CD4-positive, alpha-beta memory T cell (primary cell): ENCODE results near the gene RIN3. TPM values are rescaled to one million over a fixed set of nuclear protein-coding genes. Genes with fewer than 3 reads are reported as not detected.

Source experiments
- CTCF ChIA-PET: fragments of 350-600 bp; sonication (Branson Sonifier 250); formaldehyde crosslinking; loops from one replicate; lab custom pipeline; 2021; ENCODE audit warnings: inconsistent platforms; ENCODE audit not compliant: partially characterized antibody; lab: Charles Lee
- POLR2A ChIA-PET: fragments of 350-600 bp; sonication (Branson Sonifier 250); formaldehyde crosslinking; loops from one replicate; lab custom pipeline; 2021; ENCODE audit not compliant: partially characterized antibody; lab: Charles Lee
- DNase-seq, 5 donors: peaks; one replicate each; pipeline versions ENCODE4 v3.0.0 to v3.0.0-alpha.2; 2020 to 2022; ENCODE audit warnings: mixed read lengths in 1 of 5
- H3K27ac ChIP-seq: one replicate; pipeline ENCODE4 v1.7.0; 2013; ENCODE audit warnings: low read depth, low read length
- H3K27me3 ChIP-seq: 2 replicates; pipeline ENCODE4 v1.7.0; 2013; ENCODE audit warnings: mild to moderate bottlenecking, low read length, moderate library complexity; ENCODE audit not compliant: insufficient read depth
- H3K36me3 ChIP-seq: 2 replicates; pipeline ENCODE4 v1.7.0; 2013; ENCODE audit warnings: mild to moderate bottlenecking, low read length, moderate library complexity; ENCODE audit not compliant: insufficient read depth
- H3K4me1 ChIP-seq: 2 replicates; pipeline ENCODE4 v1.7.0; 2013; ENCODE audit warnings: mild to moderate bottlenecking, low read length, moderate library complexity; ENCODE audit not compliant: insufficient read depth
- H3K4me3 ChIP-seq, 2 donors: one replicate each; pipeline ENCODE4 v1.7.0; 2013; ENCODE audit warnings: low read length in 2 of 2, mild to moderate bottlenecking in 1 of 2
- H3K9me3 ChIP-seq, 2 donors: one replicate each; pipeline ENCODE4 v1.7.0; 2013; ENCODE audit warnings: low read length in 2 of 2, control low read depth in 1 of 2; ENCODE audit not compliant: control insufficient read depth in 1 of 2
- H3K27ac Mint-ChIP-seq, 7 donors: one replicate each; pipeline ENCODE4 v1.8.0; 2020 to 2021; ENCODE audit warnings: mixed read lengths in 7 of 7, mild to moderate bottlenecking in 6 of 7, inconsistent platforms in 3 of 7, moderate library complexity in 3 of 7
- H3K27me3 Mint-ChIP-seq, 2 donors: one replicate each; pipeline ENCODE4 v1.8.0; 2020 to 2021; ENCODE audit warnings: mixed read lengths in 2 of 2
- H3K36me3 Mint-ChIP-seq, 2 donors: one replicate each; pipeline ENCODE4 v1.8.0; 2020 to 2021; ENCODE audit warnings: mixed read lengths in 2 of 2, inconsistent platforms in 1 of 2, mild to moderate bottlenecking in 1 of 2
- H3K4me1 Mint-ChIP-seq, 4 donors: one replicate each; pipeline ENCODE4 v1.8.0; 2020 to 2021; ENCODE audit warnings: mixed read lengths in 4 of 4, mild to moderate bottlenecking in 1 of 4
- H3K4me3 Mint-ChIP-seq, 8 donors: one replicate each; pipeline ENCODE4 v1.8.0; 2020 to 2021; ENCODE audit warnings: mixed read lengths in 8 of 8, mild to moderate bottlenecking in 7 of 8, moderate library complexity in 6 of 8, inconsistent platforms in 3 of 8
- H3K9me3 Mint-ChIP-seq, 8 donors: one replicate each; pipeline ENCODE4 v1.8.0; 2020 to 2021; ENCODE audit warnings: mixed read lengths in 8 of 8, mild to moderate bottlenecking in 5 of 8, inconsistent platforms in 3 of 8, moderate library complexity in 1 of 8
- intact Hi-C: fragments of 100-400 bp; cut with micrococcal nuclease; formaldehyde crosslinking; loops from one replicate; pipeline ENCODE4 v1.15.1; 2023
- polyA plus RNA-seq, 2 donors: library from polyadenylated mRNA; unstranded; fragments of 300-500 nt; fragmentation: Illumina TruSeq; gene quantifications; one replicate each; pipeline ENCODE4 v1.2.3, GENCODE V29; 2021
- total RNA-seq, 2 experiments: library from RNA; stranded (reverse); gene quantifications; one replicate each; pipeline ENCODE4 v1.2.3, GENCODE V29; 2021

The RIN3 gene
- total and polyA plus RNA-seq, 4 experiments from 2014 or later = 4.0 to 74.9 (median 45.9) TPM

DNA sequence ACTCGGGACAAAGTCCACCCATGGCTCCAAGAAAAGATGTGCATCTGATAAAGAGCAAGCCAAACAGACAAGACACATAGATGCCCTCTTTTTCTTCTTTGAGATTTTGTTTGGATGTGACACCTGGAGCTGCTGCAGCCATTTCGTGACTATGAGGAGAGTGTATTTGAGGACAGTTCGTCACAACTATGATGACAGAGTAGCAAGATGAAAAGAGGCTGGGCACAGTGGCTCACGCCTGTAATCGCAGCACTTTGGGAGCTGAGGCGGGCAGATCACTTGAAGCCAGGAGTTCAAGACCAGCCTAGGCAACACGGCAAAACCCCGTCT, 213.3 kb downstream of the RIN3 start:
- H3K27me3 Mint-ChIP-seq = peaks cover 2 to 9% of the 10 kb centered on the region in 2 donors
- peaks cover 0 to 6% (median under 1%) of the 10 kb centered on the region in 4 donors for H3K4me1 Mint-ChIP-seq
- Histone ChIP-seq H3K4me1 (no peaks in the 10 kb centered on the region), H3K4me3 (no peak overlapping the region), H3K36me3 (no peaks in the 10 kb centered on the region), H3K27me3 (no peaks in the 10 kb centered on the region), H3K27ac (no peak overlapping the region), H3K9me3 (no peaks in the 10 kb centered on the region)
- ChIA-PET POLR2A (no interaction called here), CTCF (interaction anchor here (2.1 kb wide), 1 partner anchor 12 kb away, joined by 15 read pairs; no protein-coding TSS in a partner anchor)
- peaks cover 0 to 3% (median 0%) of the 10 kb centered on the region in 8 donors for H3K9me3 Mint-ChIP-seq
- no peak for DNase-seq
- H3K4me3 Mint-ChIP-seq = no peak overlapping the region
- intact Hi-C loops = no loop called here
- no peak overlapping the region for H3K27ac Mint-ChIP-seq
- H3K36me3 Mint-ChIP-seq = peaks cover 6 to 19% of the 10 kb centered on the region in 2 donors

DNA sequence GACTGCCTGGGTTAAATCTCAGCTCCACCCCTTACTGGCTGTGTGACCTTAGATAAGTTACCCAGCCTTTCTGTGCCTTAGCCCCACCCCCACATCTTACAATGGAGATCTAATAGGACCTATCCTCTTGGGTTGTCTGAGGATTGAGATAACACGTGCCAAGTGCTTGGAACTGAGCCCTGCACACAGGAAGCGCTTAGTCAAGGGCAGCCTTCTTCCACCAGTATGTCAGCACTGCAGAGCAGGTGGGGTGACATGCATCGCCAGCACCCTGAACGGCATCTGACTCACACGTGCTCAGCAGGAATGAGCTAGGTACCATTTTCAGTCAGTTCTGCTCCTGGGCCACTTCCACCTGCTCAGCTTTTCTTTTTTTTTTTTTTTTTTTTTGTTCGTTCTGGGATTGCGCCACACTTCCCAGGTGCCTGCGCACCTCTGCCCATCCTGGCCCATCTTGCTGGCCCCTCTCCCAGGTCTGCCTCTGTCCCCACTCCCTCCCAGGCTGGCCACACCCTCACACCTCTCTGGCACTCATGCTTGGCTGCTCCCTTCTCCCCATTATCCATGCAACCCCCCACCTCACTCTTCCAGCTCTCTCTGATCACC, 215.3 kb downstream of the RIN3 start:
- no peak overlapping the region for H3K4me3 ChIP-seq
- CTCF ChIA-PET = interaction anchor here (1.0 kb wide), 1 partner anchor 22 kb away, joined by 3 read pairs; no protein-coding TSS in a partner anchor
- no peaks in the 10 kb centered on the region for H3K36me3 ChIP-seq
- Mint-ChIP-seq H3K4me1 (peaks cover 0 to 6% (median under 1%) of the 10 kb centered on the region in 4 donors), H3K27ac (no peak overlapping the region), H3K36me3 (peaks cover 6 to 27% of the 10 kb centered on the region in 2 donors), H3K4me3 (peak overlapping the region in 1 of 8 donors; percentile 47), H3K9me3 (peaks cover 0 to 3% (median 0%) of the 10 kb centered on the region in 8 donors), H3K27me3 (peaks cover 2 to 9% of the 10 kb centered on the region in 2 donors)
- no peak overlapping the region for H3K27ac ChIP-seq
- POLR2A ChIA-PET = no interaction called here
- intact Hi-C loops = no loop called here
- H3K9me3 ChIP-seq = no peaks in the 10 kb centered on the region
- DNase-seq = no peak
- H3K4me1 ChIP-seq = no peaks in the 10 kb centered on the region
- no peaks in the 10 kb centered on the region for H3K27me3 ChIP-seq

DNA sequence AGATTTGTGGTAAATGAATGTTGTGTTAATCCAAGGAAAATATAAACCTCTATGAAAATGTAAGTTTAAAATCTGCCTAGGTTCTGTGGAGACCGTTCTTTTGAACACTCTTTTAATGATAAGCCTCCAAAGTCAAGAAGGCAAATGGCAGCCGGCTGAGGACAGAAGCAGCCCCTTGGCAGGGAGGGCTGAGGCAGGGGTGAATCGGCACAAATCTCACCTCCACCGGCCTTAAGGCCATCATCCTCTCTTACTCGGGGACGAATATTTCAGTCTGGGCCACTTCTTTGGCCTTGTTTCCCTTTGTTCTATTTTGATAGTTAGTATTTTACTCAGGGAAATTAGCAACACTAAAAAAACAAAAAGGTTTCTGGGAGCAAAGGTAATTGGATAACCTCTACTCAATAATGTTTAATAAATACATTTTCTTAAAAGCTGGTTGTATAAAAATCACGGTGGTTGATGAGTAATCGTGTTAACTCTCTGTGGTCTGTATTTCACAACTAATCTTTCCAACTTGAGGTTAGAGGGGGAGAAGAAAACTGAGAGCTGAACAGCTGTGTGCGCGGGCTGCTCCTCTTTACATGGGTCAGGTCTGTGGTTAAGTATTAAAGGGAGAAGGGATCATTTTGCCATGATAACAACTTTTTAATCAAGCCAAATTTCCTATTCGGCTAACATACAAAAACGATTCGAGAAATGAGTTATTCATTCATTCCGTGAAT, 216.2 kb downstream of the RIN3 start:
- Histone ChIP-seq H3K9me3 (no peaks in the 10 kb centered on the region), H3K4me1 (no peaks in the 10 kb centered on the region), H3K4me3 (no peak overlapping the region), H3K36me3 (no peaks in the 10 kb centered on the region), H3K27ac (no peak overlapping the region), H3K27me3 (no peaks in the 10 kb centered on the region)
- no peak for DNase-seq
- Mint-ChIP-seq H3K9me3 (peaks cover 0 to 3% (median 0%) of the 10 kb centered on the region in 8 donors), H3K36me3 (peaks cover 6 to 27% of the 10 kb centered on the region in 2 donors), H3K27ac (no peak overlapping the region), H3K4me1 (peaks cover 0 to 6% (median under 1%) of the 10 kb centered on the region in 4 donors), H3K27me3 (peaks cover 2 to 9% of the 10 kb centered on the region in 2 donors), H3K4me3 (no peak overlapping the region)
- POLR2A ChIA-PET = no interaction called here
- CTCF ChIA-PET = no interaction called here
- intact Hi-C loops = no loop called here

GRCh38 chr14:92731622-92732115, 218.1 kb downstream of the RIN3 start:
- Mint-ChIP-seq H3K4me1 (peaks cover 0 to 6% (median under 1%) of the 10 kb centered on the region in 4 donors), H3K27ac (no peak overlapping the region), H3K36me3 (peaks cover 6 to 25% of the 10 kb centered on the region in 2 donors), H3K9me3 (peaks cover 0 to 3% (median 0%) of the 10 kb centered on the region in 8 donors), H3K27me3 (peaks cover 2 to 7% of the 10 kb centered on the region in 2 donors), H3K4me3 (no peak overlapping the region)
- Histone ChIP-seq H3K4me3 (no peak overlapping the region), H3K27me3 (no peaks in the 10 kb centered on the region), H3K27ac (no peak overlapping the region), H3K36me3 (no peaks in the 10 kb centered on the region), H3K4me1 (no peaks in the 10 kb centered on the region), H3K9me3 (no peaks in the 10 kb centered on the region)
- DNase-seq = no peak
- CTCF ChIA-PET = no interaction called here
- POLR2A ChIA-PET = no interaction called here
- intact Hi-C loops = no loop called here

- Mint-ChIP-seq H3K27me3 (peaks cover 0 to 3% of the 10 kb centered on the region in 2 donors), H3K9me3 (no peaks in the 10 kb centered on the region), H3K4me3 (no peak overlapping the region), H3K36me3 (peaks cover 6 to 18% of the 10 kb centered on the region in 2 donors), H3K4me1 (peaks cover 3 to 6% (median 4%) of the 10 kb centered on the region in 4 donors), H3K27ac (no peak overlapping the region)
- intact Hi-C loops = no loop called here
- ChIA-PET CTCF (no interaction called here), POLR2A (no interaction called here)
- no peak overlapping the region for H3K27ac ChIP-seq
- H3K36me3 ChIP-seq = no peaks in the 10 kb centered on the region
- no peaks in the 10 kb centered on the region for H3K4me1 ChIP-seq
- H3K27me3 ChIP-seq = no peaks in the 10 kb centered on the region
- H3K4me3 ChIP-seq = no peak overlapping the region
- H3K9me3 ChIP-seq = no peaks in the 10 kb centered on the region
- no peak for DNase-seq
Measured at GRCh38 chr14:92733007-92733406, 219.4 kb downstream of the RIN3 start.

GRCh38 chr14:92734618-92735017, 221.0 kb downstream of the RIN3 start:
- Mint-ChIP-seq H3K4me1 (peaks cover 1 to 6% (median 4%) of the 10 kb centered on the region in 4 donors), H3K36me3 (peaks cover 6 to 18% of the 10 kb centered on the region in 2 donors), H3K27ac (no peak overlapping the region), H3K27me3 (peaks cover 0 to 3% of the 10 kb centered on the region in 2 donors), H3K9me3 (no peaks in the 10 kb centered on the region), H3K4me3 (no peak overlapping the region)
- Histone ChIP-seq H3K4me1 (no peaks in the 10 kb centered on the region), H3K4me3 (no peak overlapping the region), H3K9me3 (no peaks in the 10 kb centered on the region), H3K36me3 (no peaks in the 10 kb centered on the region), H3K27ac (no peak overlapping the region), H3K27me3 (no peaks in the 10 kb centered on the region)
- ChIA-PET POLR2A (no interaction called here), CTCF (no interaction called here)
- no peak for DNase-seq
- intact Hi-C loops = no loop called here

- no peaks in the 10 kb centered on the region for H3K9me3 Mint-ChIP-seq
- H3K27me3 Mint-ChIP-seq = no peaks in the 10 kb centered on the region
- no peaks in the 10 kb centered on the region for H3K9me3 ChIP-seq
- H3K36me3 ChIP-seq = no peaks in the 10 kb centered on the region
- peaks cover 0 to 6% (median 2%) of the 10 kb centered on the region in 4 donors for H3K4me1 Mint-ChIP-seq
- DNase-seq = no peak
- CTCF ChIA-PET = no interaction called here
- H3K4me3 Mint-ChIP-seq = no peak overlapping the region
- peaks cover 4 to 18% of the 10 kb centered on the region in 2 donors for H3K36me3 Mint-ChIP-seq
- H3K27ac Mint-ChIP-seq = no peak overlapping the region
- H3K4me1 ChIP-seq = no peaks in the 10 kb centered on the region
- intact Hi-C loops = no loop called here
- no peak overlapping the region for H3K4me3 ChIP-seq
- H3K27ac ChIP-seq = no peak overlapping the region
- POLR2A ChIA-PET = no interaction called here
- no peaks in the 10 kb centered on the region for H3K27me3 ChIP-seq
Measured at GRCh38 chr14:92735344-92735743, 221.8 kb downstream of the RIN3 start.
